GM12872 (cell line): ENCODE results near the gene SCAANT1.

Source experiments
- TF ChIP-seq, protein P1 (sequence below): IDR thresholded peaks from 3 replicates; pipeline ENCODE4 v1.5.1; 2011; ENCODE audit warnings: low read depth, mild to moderate bottlenecking, low read length, moderate library complexity; ENCODE audit not compliant: insufficient read depth

Gene SCAANT1

DNA sequence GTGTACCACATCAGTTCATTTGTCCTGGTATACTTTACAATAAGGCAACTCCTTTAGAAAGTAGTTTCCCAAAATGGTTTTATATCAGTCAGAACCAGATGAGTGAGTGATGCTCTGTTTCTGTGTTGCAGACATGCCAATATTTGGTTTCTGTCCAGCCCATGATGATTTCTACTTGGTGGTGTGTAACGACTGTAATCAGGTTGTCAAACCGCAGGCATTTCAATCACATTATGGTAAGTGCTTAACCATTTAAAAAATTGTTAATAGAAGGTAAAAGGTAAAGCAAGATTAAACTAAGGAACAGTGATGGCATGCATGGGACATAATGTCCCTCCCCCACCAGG lies 40.0 kb upstream of the SCAANT1 start:
- TF ChIP-seq, protein P1, sequence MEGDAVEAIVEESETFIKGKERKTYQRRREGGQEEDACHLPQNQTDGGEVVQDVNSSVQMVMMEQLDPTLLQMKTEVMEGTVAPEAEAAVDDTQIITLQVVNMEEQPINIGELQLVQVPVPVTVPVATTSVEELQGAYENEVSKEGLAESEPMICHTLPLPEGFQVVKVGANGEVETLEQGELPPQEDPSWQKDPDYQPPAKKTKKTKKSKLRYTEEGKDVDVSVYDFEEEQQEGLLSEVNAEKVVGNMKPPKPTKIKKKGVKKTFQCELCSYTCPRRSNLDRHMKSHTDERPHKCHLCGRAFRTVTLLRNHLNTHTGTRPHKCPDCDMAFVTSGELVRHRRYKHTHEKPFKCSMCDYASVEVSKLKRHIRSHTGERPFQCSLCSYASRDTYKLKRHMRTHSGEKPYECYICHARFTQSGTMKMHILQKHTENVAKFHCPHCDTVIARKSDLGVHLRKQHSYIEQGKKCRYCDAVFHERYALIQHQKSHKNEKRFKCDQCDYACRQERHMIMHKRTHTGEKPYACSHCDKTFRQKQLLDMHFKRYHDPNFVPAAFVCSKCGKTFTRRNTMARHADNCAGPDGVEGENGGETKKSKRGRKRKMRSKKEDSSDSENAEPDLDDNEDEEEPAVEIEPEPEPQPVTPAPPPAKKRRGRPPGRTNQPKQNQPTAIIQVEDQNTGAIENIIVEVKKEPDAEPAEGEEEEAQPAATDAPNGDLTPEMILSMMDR: no peak

DNA sequence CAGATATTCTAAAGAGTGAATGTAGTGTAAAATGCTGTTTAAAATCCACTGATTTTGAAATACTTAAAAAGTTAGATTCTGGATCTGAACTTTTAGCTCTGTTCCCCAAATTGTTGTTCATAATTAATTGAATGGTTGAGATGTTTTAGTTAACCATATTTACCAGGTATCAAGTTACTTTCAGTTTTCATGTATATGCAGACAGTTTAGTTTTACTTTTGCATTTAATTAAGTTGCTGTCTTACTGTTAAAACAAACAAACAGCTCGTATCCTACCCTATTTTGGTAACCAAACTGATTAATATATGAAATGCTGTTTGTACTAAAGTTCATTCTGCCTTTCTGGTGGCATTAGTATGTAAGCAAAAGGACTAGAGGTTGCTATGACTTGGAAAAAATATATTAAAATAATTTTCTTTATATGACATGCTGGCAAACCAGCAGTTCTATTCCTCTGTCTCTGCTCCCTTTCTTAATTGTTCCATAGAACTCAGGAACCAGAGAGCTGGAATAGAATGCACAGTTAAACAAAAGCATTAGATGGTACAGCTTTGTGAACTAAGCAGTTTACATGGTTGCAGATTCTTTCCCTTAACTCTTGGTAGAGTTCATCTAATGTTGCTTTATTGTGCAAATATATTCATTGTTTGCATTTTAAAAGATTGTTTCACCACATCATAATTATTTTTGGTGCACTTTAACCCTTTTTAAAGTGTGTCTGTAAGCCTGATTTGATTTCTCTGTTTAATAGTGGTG lies 39.5 kb upstream of the SCAANT1 start:
- TF ChIP-seq, protein P1: no peak

DNA sequence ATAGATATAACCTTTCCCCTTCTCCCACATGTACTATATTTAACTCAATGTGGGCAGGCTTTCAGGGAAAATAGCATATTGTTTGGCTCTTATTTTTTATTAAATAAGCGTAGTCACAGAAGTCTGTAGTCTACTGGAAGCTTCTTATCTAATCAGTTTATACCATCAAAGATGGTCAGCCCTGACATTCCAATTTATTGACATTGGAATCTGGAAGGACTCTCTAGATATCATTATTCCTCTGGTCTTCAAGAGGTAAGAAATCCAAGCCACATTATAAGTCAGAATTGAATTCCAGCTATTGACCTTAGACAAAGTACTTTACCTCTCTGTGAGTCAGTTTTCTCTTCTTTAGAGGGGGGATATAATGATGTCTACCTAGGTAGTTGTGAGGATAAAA lies 38.5 kb upstream of the SCAANT1 start:
- TF ChIP-seq, protein P1: no peak

DNA sequence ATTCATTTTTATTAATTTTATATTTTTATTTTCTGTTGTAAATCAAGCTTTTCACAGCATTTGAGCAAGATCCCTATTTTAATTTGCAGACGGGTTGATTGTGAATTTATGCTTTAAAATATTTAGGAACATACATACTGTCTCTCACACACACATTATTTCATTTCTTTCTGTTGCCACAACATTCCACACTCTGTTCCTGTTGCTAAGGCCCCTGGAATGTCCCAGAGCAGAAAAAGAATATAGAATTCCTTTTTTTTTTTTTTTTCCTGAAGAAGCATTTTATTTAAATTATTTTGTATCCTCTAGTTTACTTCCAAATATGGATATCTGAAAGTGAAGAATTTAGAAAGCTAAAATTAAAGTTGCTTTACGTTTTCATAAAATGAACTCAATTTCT lies 36.8 kb upstream of the SCAANT1 start:
- TF ChIP-seq, protein P1: no peak

DNA sequence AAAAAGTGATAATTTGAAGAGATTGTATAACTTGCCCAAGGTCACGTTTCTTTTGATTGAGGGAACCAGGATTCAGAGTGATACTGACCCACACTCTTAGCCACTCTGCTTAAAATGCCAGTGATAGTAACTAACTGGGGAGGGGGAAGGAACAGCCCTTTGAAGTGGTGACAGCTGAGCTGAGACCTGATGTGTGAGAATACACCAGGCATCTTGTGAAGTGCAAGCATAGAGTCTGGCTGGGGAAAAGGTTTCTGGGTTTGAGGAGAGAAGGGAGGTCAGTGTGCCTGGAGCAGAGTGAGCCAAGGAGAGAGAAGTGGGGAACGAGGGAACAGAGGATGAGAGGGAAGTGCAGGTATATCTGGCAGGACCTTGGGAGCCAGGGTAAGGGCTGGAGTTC lies 35.4 kb upstream of the SCAANT1 start:
- TF ChIP-seq, protein P1: no peak

DNA sequence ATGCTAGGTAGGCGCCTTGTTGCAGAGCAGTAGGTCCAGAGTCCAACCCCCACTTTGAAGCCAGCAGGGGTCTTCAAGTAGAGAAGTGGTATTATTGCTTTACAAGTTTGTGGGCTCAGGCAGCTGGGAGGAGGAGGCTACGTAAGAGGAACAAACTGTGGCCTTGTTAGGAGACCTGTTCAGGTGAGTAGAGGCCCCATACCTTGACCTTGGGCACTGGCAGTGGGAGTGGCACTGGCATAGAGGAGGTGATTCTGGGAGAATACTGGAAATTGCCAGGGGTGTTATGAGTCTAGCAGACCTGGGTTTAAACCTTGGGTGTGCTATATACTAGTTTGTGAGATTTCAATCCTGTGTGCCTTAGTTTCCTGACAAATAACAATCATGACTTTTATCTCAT lies 34.6 kb upstream of the SCAANT1 start:
- TF ChIP-seq, protein P1: no peak

DNA sequence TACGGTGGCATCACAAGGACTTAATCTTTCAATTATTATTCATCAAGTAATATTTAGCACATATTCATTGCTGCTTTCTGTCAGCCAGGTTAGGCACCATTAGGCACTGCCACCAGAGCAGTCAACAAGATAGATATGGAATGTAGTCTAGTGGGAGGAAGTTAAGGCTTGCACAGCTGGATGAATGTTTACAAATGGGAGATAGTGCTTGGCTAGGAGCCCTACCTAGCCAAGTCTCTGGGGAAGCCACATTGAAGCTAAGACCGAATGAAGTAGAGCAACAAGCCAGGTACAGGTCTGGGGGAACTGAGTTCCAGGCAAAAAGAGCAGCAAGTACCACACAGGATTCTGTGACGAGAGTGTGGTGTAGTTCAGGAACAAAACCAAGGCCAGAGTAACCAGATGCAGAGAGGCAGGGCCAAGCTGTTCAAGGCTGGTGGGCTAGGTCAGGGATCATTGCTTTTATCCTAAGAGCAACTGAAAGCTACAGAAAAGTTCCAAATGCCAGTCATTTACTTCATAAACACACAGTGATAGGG lies 33.4 kb upstream of the SCAANT1 start:
- TF ChIP-seq, protein P1: no peak

DNA sequence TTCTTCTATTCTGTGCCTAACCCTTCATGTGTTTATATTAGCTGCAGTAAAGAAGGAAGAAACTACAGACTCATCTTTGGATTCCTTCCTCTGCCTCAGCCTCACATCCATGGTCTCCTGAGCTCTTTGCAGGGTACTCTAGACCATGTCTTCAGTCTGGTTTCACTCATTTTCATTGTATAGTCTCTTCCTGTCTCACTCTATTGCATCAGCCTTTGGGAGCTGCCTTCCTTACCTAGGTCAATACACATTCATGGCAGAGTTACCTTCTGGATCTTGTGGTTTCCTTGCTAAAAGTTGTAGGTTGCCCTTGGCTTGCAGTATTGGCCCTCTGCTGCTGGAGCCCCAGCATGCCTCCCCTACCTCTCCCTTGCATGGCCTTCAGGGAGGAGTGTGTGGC lies 31.5 kb upstream of the SCAANT1 start:
- TF ChIP-seq, protein P1: no peak
